ENCODE results near the gene TAS2R41.
"Not testable (repeated sequence)": the region's sequence is repeated elsewhere in the genome, so short reads cannot be mapped to it uniquely, and the experiment has no call there.

The TAS2R41 gene

GRCh38 chr7:143519411-143520131 lies 41.9 kb downstream of the TAS2R41 start:
- DNase-seq (ENCODE audit: low read depth) = peak; percentile 89
- no peak for TF ChIP-seq CTCF (conservative IDR thresholded peaks at IDR 0.05; ENCODE audit: control insufficient read depth, insufficient read depth, low read depth, low read length)
- no peak overlapping the region for H3K4me3 ChIP-seq (ENCODE audit: control insufficient read depth, low read depth, low read length)

DNA sequence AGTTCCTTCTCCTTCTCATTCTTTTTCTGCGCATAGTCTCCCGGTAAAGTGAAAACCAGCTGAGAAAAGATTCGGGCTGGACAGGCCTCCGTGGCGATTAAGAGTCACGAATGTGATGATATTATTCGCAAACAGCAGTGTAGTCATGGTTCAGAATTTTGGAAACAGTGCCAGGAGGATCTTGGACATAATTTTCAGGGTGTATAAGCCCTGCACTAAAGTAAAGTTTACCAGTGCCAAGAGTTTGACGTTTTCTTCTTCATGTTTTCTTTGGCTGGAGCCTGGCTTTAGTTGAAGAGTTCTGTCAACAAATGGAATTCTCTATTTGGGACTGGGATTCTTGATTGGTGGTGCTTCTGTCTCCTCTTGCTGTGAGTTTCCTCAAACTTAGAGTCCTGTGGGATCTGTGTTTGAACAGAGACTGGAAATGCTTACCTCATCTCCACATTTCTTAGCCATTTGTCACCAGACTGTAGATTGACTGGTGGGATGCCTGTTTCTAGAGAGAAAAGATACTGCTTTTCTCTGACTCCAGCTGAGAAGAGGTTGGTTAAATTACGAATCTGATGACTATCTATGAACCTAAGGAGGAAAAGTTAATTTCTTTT lies 44.7 kb downstream of the TAS2R41 start:
- not testable (repeated sequence) for H3K4me3 ChIP-seq (ENCODE audit: control insufficient read depth, low read depth, low read length); DNase-seq (ENCODE audit: low read depth)

Measured in fibroblast of mammary gland (primary cell).